HG03558 (cell line): ENCODE data around the gene CDK1.

Source experiments
- ATAC-seq: cut with Tn5 transposase; IDR thresholded peaks from one replicate; pipeline ENCODE4 v1.9.1; 2021; ENCODE audit warnings: moderate number of reproducible peaks; ENCODE audit not compliant: unreplicated experiment; ENCODE audit errors: extremely low read depth

CDK1 gene

GRCh38 chr10:60769406-60769805 is 8.9 kb upstream of the CDK1 start:
- no peak for ATAC-seq

- ATAC-seq = peak; percentile 6
These were observed 523 bp upstream of the CDK1 start for GRCh38 chr10:60777696-60778213.

GRCh38 chr10:60778971-60779796 is 906 bp downstream of the CDK1 start:
- ATAC-seq = no peak

GRCh38 chr10:60781661-60782060 is 3.4 kb downstream of the CDK1 start:
- ATAC-seq = no peak

GRCh38 chr10:60784641-60785040 is 6.4 kb downstream of the CDK1 start:
- no peak for ATAC-seq

- ATAC-seq = no peak
These were observed 10.3 kb downstream of the CDK1 start for GRCh38 chr10:60788544-60788943.

- ATAC-seq = no peak
These were observed 11.1 kb downstream of the CDK1 start for GRCh38 chr10:60789340-60789739.

GRCh38 chr10:60794953-60795352 is 16.7 kb downstream of the CDK1 start:
- no peak for ATAC-seq

GRCh38 chr10:60795465-60796202 is 17.4 kb downstream of the CDK1 start:
- no peak for ATAC-seq

GRCh38 chr10:60796481-60796880 is 18.2 kb downstream of the CDK1 start:
- no peak for ATAC-seq

GRCh38 chr10:60797200-60797599 is 18.9 kb downstream of the CDK1 start:
- no peak for ATAC-seq

GRCh38 chr10:60798031-60798430 is 19.8 kb downstream of the CDK1 start:
- ATAC-seq = no peak

GRCh38 chr10:60798870-60799269 is 20.6 kb downstream of the CDK1 start:
- ATAC-seq = no peak

- ATAC-seq = no peak
These were observed 21.8 kb downstream of the CDK1 start for GRCh38 chr10:60799971-60800650.

- no peak for ATAC-seq
These were observed 22.6 kb downstream of the CDK1 start for GRCh38 chr10:60800918-60801317.

GRCh38 chr10:60801522-60801921 is 23.2 kb downstream of the CDK1 start:
- ATAC-seq = no peak

- ATAC-seq = no peak
These were observed 25.2 kb downstream of the CDK1 start for GRCh38 chr10:60803433-60803832.

GRCh38 chr10:60803865-60804264 is 25.6 kb downstream of the CDK1 start:
- no peak for ATAC-seq

GRCh38 chr10:60806921-60807320 is 28.6 kb downstream of the CDK1 start:
- ATAC-seq = no peak

- ATAC-seq = no peak
These were observed 29.2 kb downstream of the CDK1 start for GRCh38 chr10:60807499-60807898.

GRCh38 chr10:60808036-60808435 is 29.8 kb downstream of the CDK1 start:
- ATAC-seq = no peak
